Panc1 (cell line): ENCODE data around the gene ZFYVE28. TPM values are rescaled to one million over a fixed set of nuclear protein-coding genes. Genes with fewer than 3 reads are reported as not detected.
A peak's percentile ranks its signal among the peaks of the same experiment; 100 is the strongest.

Experiments
- ATAC-seq: fragments of 200-7000 bp; cut with Tn5 transposase; 2 replicates; pipeline ENCODE4 v1.9.1; 2020; ENCODE audit warnings: mild to moderate bottlenecking, moderate library complexity
- BruUV-seq: library from RNA; stranded (reverse); fragments of 400-500 nt; replicated peaks from 2 replicates; lab custom pipeline; 2021; lab: Mats Ljungman, UMichigan
- CTCF ChIA-PET: fragments of 300-600 bp; sonication (Branson Sonifier 250); formaldehyde crosslinking; loops from one replicate; lab custom pipeline; 2022; ENCODE audit warnings: antibody characterized with exemption; lab: Charles Lee
- POLR2A ChIA-PET: fragments of 300-600 bp; sonication (Branson Sonifier 250); formaldehyde crosslinking; loops from one replicate; lab custom pipeline; 2022; ENCODE audit warnings: antibody characterized with exemption; lab: Charles Lee
- DNase-seq: peaks from one replicate; pipeline ENCODE4 v3.0.0-alpha.2; 2010; ENCODE audit warnings: low read depth, low spot score
- H3K27ac ChIP-seq: 2 replicates; pipeline ENCODE4 v1.5.1; 2011; ENCODE audit warnings: mild to moderate bottlenecking, low read length, inconsistent platforms
- H3K27me3 ChIP-seq: fragments of 200-500 bp; sonication (Bioruptor generic); 2 replicates; pipeline ENCODE4 v1.6.0; 2014; ENCODE audit warnings: low read length, inconsistent platforms; ENCODE audit not compliant: control insufficient read depth, insufficient read depth
- H3K36me3 ChIP-seq: fragments of 200-500 bp; sonication (Bioruptor generic); 2 replicates; pipeline ENCODE4 v1.5.1; 2014; ENCODE audit warnings: inconsistent platforms, mild to moderate bottlenecking, low read length, moderate library complexity; ENCODE audit not compliant: control insufficient read depth, insufficient read depth
- H3K4me1 ChIP-seq: 2 replicates; pipeline ENCODE4 v1.5.1; 2011; ENCODE audit warnings: inconsistent platforms, mild to moderate bottlenecking, low read length, moderate library complexity; ENCODE audit not compliant: control insufficient read depth, insufficient read depth
- H3K4me3 ChIP-seq, 2 experiments: 2 replicates each; pipeline ENCODE4 v1.5.1; 2011 to 2012; ENCODE audit warnings: low read depth in 2 of 2, low read length in 2 of 2, mild to moderate bottlenecking in 2 of 2, inconsistent platforms in 1 of 2, moderate library complexity in 1 of 2
- H3K9me3 ChIP-seq: fragments of 200-500 bp; sonication (Bioruptor generic); 2 replicates; pipeline ENCODE4 v1.5.1; 2014; ENCODE audit warnings: low read depth, mild to moderate bottlenecking, inconsistent platforms, low read length, moderate library complexity; ENCODE audit not compliant: control insufficient read depth, insufficient read depth
- POLR2AphosphoS5 ChIP-seq: IDR thresholded peaks from 2 replicates; pipeline ENCODE4 v1.6.1; 2012; ENCODE audit warnings: mild to moderate bottlenecking, low read depth, low read length, moderate library complexity
- SIN3A ChIP-seq: IDR thresholded peaks from 2 replicates; pipeline ENCODE4 v1.6.1; 2012; ENCODE audit warnings: low read depth, mild to moderate bottlenecking, low read length, moderate library complexity, borderline replicate concordance; ENCODE audit not compliant: insufficient read depth
- TCF7L2 ChIP-seq: IDR thresholded peaks from 2 replicates; pipeline ENCODE4 v1.6.1; 2011; ENCODE audit warnings: mild to moderate bottlenecking, low read depth, low read length, inconsistent platforms
- in situ Hi-C: cut with HindIII; loops from 2 replicates; pipeline ENCODE4 v1.10.0; 2016; ENCODE audit warnings: low sequenced_read_pairs, low pct_unique_long_range_greater_than_20kb
- intact Hi-C: fragments of 100-400 bp; cut with micrococcal nuclease; formaldehyde crosslinking; loops from one replicate; pipeline ENCODE4 v1.10.0; 2022; ENCODE audit not compliant: unreplicated experiment
- total RNA-seq: library from RNA; stranded (reverse); gene quantifications from one replicate; pipeline ENCODE4 v1.2.1, GENCODE V29; 2021; ENCODE audit not compliant: unreplicated experiment
- TF ChIP-seq, protein P1 (sequence below), 2 experiments: IDR thresholded peaks; 2 replicates each; pipeline ENCODE4 v1.6.1; 2011 to 2012; ENCODE audit warnings: low read depth in 2 of 2, control low read depth in 1 of 2, low read length in 1 of 2, mild to moderate bottlenecking in 1 of 2, moderate library complexity in 1 of 2; ENCODE audit not compliant: insufficient read depth in 1 of 2
- TF ChIP-seq, protein P2 (sequence below): fragments of 450-650 bp; IDR thresholded peaks from 2 replicates; pipeline ENCODE4 v1.5.1; 2017; ENCODE audit warnings: mild to moderate bottlenecking

The ZFYVE28 gene
- total RNA-seq, 1 experiment from 2014 or later = 11.9 TPM

DNA sequence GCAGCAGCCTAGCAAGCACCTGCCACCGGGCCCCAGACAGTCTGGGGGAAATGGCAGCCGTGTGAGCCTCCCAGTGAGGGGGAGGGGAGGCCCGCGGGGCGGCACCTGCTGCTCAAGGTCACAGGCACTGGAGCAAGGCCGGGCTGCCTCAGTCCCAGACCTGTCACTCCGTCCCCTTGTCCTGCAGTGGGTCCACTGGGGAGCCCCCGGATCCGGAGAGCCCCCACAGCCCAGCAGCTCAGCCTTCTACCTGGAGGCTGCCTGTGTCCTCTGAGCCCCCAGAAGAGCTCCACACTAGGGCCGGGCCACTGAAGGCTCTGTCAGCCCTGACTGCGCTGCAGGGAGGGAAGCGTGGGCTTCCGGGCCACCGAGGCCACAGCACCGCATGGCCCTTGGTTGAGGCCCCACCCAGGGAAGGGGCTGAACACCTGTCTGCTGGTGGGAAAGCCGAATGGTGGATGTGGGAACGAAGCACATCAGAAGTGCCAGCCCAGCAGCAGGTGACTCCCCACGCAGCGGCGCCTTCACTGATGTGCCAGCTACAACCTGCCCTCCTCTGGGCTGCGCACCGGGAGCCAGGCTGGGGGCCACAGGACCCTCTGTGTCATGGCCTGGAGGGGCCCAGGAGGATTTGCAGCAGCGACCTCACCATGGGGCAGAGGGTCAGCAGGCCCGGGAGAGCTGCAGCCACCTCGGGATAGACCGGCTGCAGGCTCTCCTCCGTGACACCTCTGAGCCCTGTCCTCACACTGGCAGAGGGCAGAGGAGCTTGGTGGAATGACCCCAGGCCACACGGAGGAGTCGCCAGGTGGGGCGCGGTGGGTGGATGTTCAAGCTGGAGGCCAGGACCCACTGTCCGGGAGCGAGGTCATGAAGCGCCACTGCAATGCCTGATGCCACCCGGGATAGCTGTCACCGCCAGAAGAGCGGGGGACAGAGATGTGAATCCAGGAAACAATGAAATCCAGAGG lies 121.5 kb downstream of the ZFYVE28 start:
- ATAC-seq = no peak
- CTCF ChIA-PET = interaction anchor here (0.7 kb wide), 1 partner anchor 161 kb away, joined by 3 read pairs; no protein-coding TSS in a partner anchor
- intact Hi-C loops (no loop called here), in situ Hi-C loops (no loop called here)
- H3K27ac ChIP-seq = no peak overlapping the region
- H3K36me3 ChIP-seq = no peaks in the 10 kb centered on the region
- H3K9me3 ChIP-seq = no peaks in the 10 kb centered on the region
- no peaks in the 10 kb centered on the region for H3K4me1 ChIP-seq
- TF ChIP-seq POLR2AphosphoS5 (no peak), TCF7L2 (no peak), SIN3A (no peak)
- TF ChIP-seq, protein P1, sequence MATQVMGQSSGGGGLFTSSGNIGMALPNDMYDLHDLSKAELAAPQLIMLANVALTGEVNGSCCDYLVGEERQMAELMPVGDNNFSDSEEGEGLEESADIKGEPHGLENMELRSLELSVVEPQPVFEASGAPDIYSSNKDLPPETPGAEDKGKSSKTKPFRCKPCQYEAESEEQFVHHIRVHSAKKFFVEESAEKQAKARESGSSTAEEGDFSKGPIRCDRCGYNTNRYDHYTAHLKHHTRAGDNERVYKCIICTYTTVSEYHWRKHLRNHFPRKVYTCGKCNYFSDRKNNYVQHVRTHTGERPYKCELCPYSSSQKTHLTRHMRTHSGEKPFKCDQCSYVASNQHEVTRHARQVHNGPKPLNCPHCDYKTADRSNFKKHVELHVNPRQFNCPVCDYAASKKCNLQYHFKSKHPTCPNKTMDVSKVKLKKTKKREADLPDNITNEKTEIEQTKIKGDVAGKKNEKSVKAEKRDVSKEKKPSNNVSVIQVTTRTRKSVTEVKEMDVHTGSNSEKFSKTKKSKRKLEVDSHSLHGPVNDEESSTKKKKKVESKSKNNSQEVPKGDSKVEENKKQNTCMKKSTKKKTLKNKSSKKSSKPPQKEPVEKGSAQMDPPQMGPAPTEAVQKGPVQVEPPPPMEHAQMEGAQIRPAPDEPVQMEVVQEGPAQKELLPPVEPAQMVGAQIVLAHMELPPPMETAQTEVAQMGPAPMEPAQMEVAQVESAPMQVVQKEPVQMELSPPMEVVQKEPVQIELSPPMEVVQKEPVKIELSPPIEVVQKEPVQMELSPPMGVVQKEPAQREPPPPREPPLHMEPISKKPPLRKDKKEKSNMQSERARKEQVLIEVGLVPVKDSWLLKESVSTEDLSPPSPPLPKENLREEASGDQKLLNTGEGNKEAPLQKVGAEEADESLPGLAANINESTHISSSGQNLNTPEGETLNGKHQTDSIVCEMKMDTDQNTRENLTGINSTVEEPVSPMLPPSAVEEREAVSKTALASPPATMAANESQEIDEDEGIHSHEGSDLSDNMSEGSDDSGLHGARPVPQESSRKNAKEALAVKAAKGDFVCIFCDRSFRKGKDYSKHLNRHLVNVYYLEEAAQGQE (IDR thresholded peaks at IDR 0.05; ENCODE audit: insufficient read depth in 1 of 2, low read depth in 2 of 2, low read length in 1 of 2) = no peak
- TF ChIP-seq, protein P2, sequence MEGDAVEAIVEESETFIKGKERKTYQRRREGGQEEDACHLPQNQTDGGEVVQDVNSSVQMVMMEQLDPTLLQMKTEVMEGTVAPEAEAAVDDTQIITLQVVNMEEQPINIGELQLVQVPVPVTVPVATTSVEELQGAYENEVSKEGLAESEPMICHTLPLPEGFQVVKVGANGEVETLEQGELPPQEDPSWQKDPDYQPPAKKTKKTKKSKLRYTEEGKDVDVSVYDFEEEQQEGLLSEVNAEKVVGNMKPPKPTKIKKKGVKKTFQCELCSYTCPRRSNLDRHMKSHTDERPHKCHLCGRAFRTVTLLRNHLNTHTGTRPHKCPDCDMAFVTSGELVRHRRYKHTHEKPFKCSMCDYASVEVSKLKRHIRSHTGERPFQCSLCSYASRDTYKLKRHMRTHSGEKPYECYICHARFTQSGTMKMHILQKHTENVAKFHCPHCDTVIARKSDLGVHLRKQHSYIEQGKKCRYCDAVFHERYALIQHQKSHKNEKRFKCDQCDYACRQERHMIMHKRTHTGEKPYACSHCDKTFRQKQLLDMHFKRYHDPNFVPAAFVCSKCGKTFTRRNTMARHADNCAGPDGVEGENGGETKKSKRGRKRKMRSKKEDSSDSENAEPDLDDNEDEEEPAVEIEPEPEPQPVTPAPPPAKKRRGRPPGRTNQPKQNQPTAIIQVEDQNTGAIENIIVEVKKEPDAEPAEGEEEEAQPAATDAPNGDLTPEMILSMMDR = no peak
- no peak overlapping the region for H3K4me3 ChIP-seq
- no peak for DNase-seq
- POLR2A ChIA-PET = no interaction called here
- no TSS peak for BruUV-seq
- H3K27me3 ChIP-seq = no peaks in the 10 kb centered on the region

DNA sequence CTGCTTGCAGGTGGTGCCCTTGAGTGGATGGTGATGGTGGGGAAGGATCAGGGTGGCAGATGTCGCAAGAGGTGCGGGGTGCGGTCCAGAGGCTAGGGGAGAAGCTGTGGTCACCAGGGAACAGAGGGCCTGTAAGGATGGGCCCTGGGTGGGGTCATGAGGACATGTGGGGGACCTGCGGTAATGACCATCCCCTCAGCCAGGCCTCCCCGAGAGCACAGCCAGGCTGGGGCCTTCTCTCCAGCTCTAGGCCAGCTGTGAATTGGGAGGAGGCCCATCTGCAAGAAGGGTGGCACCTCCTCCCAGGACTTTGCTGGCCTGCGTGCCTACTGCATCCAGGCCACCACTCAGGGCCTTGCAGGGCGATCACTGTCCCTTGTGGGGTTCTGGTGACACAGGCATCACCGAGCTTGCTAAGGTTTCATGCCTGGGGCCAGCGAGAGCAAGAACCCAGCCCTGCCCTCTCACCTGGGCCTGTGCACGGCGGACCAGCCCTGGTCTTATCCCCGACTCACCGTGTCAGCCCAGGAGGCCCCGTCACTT lies 122.5 kb downstream of the ZFYVE28 start:
- Histone ChIP-seq H3K36me3 (no peaks in the 10 kb centered on the region), H3K4me3 (no peak overlapping the region), H3K9me3 (no peaks in the 10 kb centered on the region), H3K27me3 (no peaks in the 10 kb centered on the region), H3K27ac (no peak overlapping the region), H3K4me1 (no peaks in the 10 kb centered on the region)
- ATAC-seq (peak; percentile 51; the same call in 1 of the 2 replicates), DNase-seq (no peak)
- no peak for TF ChIP-seq SIN3A
- TF ChIP-seq POLR2AphosphoS5 = no peak
- no peak for TF ChIP-seq TCF7L2
- TF ChIP-seq, protein P1 (IDR thresholded peaks at IDR 0.05; ENCODE audit: insufficient read depth in 1 of 2, low read depth in 2 of 2, low read length in 1 of 2) = no peak
- TF ChIP-seq, protein P2 = no peak
- POLR2A ChIA-PET = no interaction called here
- intact Hi-C loops = no loop called here
- BruUV-seq = no TSS peak
- CTCF ChIA-PET = no interaction called here
- in situ Hi-C loops = no loop called here
